GM21423 (cell line): Measurements from ENCODE around the gene TPCN1.

Source experiments
- ATAC-seq: cut with Tn5 transposase; IDR thresholded peaks from one replicate; pipeline ENCODE4 v1.9.1; 2021; ENCODE audit warnings: mild to moderate bottlenecking, moderate library complexity; ENCODE audit not compliant: unreplicated experiment

The TPCN1 gene

DNA sequence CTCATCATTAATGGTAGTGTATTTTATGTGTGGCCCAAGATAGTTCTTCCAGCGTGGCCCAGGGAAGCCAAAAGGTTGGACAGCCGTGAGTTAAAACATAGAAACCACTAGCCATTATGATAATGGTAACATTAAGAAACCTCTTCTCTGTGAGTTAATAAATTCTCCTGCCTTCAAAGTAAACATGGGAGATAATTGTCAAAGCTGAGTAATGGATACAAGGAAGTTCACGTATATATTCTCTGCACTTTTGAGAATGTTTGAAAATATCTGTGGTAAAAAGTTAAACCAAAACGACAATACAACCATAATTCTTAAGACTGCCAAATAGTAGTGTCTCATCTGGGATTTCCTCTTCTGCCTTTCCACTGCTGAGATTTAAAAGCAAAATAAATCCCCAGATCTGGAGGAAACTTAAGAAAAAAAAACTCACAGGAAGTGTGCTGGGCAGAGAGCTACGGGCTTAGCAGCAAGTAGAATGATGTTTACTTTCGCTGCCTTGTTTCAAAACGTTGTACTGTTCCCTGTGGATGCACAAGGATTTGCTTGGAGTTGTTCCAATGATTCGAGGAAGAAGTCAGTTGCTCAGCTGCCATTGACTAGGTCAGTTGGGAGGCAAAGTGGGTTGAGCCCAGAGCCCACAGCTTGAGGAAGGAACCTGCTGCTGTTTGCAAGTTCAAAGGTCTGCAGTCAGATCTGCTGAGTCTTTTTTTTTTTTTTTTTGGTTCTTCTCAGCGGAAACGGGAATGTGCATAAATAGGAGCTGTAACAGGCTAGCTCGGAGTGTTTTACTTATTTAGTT is 1.7 kb downstream of the TPCN1 start:
- no peak for ATAC-seq

GRCh38 chr12:113224955-113225354 is 3.7 kb downstream of the TPCN1 start:
- no peak for ATAC-seq

DNA sequence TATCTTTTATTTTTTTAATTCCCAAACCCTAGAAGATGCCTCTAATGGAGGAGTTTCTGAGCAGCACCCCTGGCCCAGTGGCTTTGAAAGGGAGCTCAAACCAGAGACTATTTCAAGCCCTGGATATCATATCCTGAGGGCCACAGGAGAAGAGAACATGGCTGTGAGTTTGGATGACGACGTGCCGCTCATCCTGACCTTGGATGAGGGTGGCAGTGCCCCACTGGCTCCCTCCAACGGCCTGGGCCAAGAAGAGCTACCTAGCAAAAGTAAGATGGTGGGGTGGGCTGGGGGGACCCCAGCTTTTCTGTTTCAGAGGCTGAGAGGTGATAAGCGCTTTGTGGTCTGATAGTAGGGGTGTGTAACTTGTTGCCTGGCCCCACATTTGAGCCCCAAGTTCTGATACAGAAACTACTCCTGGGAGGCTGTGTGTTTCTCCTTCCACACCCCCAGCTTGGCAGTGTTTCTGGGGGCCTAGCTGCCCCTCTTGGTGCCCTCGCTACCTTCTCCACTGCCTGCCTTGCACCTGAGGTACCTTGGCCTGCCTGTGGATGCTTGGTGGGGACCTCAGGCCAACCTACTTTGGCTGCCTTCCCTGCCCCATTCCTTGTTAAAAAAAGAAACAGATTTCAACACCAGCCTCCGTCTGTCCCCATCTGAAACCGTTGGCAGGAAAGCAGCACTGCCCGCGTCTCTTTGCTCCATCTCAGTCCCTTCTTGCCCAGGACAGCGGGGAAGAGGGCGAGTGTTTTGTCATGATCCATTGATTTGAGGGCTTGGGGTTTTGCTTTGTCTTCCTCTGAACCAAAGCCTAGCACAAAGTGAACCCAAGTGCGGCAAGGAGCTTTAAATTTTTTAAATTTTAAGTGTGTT is 5.7 kb downstream of the TPCN1 start:
- no peak for ATAC-seq

- ATAC-seq: no peak
These were observed 6.6 kb downstream of the TPCN1 start for GRCh38 chr12:113227686-113228391.

- ATAC-seq: no peak
These were observed 7.2 kb downstream of the TPCN1 start for GRCh38 chr12:113228394-113229028.

DNA sequence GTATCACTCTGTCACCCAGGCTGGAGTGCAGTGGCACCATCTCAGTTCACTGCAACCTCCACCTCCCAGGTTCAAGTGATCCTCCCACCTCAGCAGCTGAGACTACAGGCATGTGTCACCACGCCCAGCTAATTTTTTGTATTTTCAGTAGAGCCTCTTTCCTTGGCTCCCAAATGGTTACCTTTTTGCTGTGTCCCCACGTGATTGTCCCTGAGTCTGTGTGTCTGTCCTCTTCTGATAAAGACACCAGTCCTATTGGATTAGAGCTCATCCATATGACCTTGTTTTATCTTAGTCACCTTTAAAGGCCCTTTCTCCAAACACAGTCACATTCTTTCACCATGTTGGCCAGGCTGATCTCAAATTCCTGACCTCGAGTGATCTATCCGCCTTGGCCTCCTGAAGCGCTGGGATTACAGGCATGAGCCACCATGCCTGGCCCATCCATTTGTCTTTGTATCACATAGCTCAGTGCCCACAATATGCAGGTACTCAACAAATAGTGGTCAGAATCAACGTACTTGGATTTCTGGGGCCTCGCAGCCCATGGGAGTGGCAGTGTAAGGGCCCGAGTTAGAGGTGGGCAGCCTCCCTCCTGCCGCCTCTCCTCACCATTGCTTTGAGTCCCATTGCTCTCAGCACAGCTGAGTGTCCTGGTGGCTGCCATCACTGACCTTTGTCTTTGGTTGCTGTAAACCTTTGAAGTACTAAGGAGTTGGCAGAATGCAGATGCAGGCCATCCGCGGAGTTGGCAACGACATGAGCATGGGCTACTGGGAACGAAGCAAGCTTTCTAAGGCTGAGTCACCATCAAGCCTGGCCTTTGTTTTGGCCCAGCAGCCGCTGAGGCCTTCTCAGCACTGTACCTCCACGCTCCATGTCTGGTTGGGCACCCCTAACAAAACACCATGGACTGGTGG is 9.3 kb downstream of the TPCN1 start:
- ATAC-seq: peak; percentile 2

DNA sequence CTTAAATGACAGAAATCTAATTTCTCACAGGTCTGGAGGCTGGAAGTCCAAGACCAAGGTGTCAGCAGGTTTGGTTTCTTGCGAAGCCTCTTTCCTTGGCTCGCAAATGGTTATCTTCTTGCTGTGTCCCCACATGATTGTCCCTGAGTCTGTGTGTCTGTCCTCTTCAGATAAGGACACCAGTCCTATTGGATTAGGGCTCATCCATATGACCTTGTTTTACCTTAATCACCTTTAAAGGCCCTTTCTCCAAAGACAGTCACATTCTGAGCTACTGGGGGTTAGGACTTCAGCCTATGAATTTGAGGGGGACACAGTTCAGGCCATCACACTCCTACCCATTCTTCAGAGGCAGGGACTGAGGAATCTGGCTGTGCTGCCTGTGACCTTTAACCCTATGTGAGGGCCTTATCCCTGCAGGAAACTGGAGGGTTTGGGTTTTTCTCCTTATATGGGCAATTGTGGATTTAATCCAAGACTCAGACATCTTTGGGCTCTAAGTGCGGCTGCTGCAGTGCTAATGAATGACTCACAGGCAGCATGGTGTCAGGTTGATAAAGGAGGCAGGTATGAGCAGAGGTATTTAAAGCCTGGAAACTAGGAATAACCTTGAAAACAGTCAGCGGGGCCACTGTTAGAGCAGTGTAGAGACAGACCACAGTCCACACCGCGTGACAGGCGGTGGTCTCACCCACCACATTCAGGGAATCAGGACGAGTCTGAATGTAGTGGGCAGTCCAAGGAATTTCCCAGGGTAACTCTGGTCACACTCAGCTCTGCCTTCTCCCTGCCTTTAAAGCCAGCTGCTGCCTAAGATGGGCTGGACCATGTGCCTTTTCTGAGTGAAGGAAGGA is 10.2 kb downstream of the TPCN1 start:
- no peak for ATAC-seq

DNA sequence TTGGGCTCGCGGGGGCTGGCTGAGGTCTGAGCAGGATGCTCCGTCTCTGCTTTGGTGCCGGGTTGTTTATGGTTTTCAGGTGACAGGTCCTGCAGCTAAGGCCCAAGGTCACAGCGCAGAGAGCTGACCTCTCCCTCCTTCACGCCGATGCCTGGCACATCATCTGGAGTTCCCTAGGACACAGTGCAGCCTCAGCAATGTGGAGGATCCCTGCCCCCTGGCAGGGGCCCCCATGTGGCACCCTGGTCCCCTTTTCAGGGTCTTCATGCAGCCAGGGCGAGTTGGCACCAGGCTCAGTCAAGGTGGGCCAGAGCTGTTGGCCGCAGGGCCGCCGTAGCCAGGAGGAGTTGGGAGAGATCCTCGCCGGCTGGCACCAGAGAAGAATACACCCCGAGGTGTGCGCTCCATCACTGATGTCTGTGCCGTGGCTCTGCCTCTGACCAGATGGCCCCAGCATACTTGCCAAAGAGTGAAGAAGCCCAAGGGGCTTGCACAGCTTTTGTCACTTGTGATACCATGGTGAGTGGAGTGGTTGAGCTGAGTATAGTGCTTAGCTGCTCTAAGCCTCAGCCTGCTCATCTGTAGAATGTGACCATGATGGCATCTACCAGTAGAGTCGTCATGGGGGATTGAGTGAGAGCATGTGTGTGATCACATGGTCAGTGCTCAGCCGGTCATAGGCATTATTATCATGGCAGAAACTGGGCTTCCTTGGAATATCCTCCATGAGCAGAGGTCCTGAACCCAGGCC is 11.0 kb downstream of the TPCN1 start:
- no peak for ATAC-seq

DNA sequence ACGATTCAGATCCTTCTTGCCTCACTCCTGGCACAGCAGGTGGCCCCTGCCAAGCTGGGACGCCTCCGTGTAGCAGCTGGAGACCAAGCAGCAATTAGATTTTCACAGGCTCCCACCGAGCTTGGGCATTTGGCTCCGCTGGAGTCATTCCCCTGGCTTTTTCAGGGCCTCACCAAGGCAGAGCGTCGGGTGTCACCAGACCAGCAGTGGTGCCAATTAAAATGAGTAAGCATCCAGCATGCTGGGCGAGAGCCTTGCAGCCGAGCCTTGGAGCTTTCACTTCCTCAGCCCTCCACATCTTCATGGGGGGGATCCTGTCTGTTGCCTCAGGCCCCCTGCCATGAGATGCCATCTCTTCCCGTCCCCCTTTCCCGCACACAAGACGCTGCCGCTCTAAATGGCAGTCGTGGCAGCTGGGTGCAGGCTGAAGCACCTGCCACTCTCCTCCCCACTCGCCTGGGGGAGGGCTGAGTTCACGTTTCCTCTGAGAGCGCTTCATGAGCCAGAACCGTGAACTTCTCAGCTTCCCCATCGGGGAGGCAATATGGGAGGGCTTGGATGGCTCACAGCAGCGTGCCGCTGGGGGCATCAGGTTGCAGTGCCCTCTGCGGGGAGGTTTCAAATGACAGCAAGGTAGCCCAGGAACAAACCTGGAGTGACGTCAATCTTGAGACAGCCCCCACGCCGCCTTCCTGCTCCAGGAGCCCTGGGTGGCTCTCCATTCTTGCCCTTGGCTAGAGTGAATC is 11.7 kb downstream of the TPCN1 start:
- peak; percentile 62 for ATAC-seq

DNA sequence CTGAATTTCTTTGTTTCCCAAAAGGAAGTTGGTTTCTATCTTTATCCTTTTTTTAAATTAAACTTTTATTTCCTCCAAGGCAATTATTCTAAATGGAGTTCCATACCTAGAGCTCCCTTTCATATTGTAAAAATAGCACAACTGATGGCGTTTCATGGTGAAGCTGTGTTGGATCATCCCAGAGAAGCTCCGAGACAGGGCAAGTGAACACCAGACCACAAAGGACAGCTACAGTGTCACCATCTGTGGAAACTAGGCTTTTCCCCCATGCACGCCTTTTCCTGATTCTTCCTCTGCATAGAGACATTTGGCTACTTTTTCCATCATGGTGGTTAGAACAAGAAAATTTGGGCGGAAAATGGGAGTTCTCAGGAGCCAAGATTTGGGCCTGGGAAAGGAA is 12.7 kb downstream of the TPCN1 start:
- no peak for ATAC-seq

DNA sequence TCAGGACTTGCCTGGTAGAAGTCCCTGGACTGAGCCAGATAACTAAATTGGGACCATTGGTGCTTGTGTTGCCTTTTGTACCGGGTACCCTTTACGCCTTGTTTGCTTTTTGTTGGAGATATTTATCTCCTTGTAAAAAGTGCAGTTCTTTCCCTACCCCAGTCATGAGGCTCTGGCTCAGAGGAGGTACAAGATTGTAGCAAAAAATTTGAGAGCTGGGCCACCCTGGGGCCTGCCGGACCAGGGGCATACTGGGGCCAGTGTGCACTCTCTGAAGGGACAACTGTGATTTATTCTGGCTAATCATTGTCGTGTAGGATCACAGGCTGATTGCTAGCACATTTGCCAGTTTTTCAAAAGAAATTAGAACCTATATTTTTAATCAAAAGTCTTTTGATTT is 13.2 kb downstream of the TPCN1 start:
- ATAC-seq: no peak

- ATAC-seq: no peak
These were observed 14.7 kb downstream of the TPCN1 start for GRCh38 chr12:113235976-113236375.

- ATAC-seq: no peak
These were observed 15.5 kb downstream of the TPCN1 start for GRCh38 chr12:113236539-113237399.

DNA sequence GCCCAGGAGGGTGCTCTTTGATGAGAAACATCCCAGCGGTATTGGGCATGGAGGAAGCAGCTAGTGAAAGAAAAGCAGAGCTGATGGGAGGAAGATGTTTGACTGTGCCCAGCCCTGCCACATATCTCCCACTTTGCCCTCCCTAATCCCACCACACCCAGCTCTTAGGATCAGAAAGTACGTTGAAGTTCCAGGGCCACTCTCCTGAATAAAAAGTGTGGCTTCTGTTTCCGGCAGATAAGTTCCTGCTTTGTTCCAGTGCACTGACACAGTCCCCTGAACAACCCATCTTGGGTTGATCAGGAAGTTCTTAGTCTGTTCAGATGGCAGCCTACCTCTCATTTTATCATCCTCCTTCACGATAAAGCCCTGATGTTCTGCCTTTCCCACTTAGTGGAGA is 16.5 kb downstream of the TPCN1 start:
- no peak for ATAC-seq

DNA sequence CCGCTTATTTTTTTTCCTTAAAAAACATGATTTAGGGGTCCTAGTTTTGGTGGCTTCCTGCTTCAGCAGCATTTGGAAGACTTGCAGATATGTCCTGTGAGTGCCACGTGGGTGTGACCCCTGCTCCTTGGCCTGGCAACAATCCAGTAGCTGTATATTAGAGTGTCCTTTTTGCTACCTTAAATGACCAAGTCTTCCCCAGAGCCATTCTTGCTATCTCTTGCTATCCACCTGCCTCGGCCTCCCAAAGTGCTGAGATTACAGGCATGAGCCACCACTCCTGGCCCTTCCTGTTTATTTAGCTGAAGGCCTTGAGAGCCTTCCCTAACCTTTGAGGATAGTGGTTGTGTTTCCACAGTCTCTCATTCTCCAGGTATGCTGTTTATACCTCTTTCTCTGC is 17.0 kb downstream of the TPCN1 start:
- ATAC-seq: no peak

DNA sequence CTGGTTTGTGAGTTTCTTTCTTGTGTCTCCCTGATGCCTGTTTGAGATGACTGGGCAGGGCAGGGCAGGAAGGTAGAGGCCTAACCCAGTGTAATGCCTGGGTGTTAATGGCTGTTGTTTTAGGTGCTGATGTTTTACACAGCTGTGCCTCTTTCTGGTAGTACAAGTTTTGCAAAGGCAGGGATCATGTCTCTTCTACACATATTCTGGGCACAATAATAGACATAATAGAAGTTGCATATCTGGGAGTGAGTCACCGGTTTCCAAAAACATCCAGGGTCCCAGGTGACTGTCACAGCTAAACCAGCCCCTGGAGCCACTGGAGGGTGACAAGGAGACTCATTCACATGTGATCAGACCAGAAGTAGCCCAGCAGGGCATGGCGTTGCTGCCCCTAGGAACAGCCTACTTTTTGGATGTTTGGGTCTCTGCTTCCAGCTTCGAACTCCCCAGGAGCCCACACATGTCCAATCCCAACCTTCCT is 18.1 kb downstream of the TPCN1 start:
- ATAC-seq: peak; percentile 35
